ENCODE measurements around the gene TMPRSS11F.
"Not testable (repeated sequence)": the region's sequence is repeated elsewhere in the genome, so short reads cannot be mapped to it uniquely, and the experiment has no call there.

TMPRSS11F gene

GRCh38 chr4:68129793-68130192 is at the start of gene TMPRSS11F:
Gene TMPRSS11F (minus strand): TSS chr4:68129869. CDS start chr4:68129820, 49 bp downstream.
- no peak for DNase-seq

GRCh38 chr4:68176904-68177303 is 47.2 kb upstream of the TMPRSS11F start:
- DNase-seq, result no peak

GRCh38 chr4:68176500-68176899 is 46.8 kb upstream of the TMPRSS11F start:
- no peak for DNase-seq

- peak; percentile 6 for DNase-seq
Measured at GRCh38 chr4:68175562-68176155, 46.0 kb upstream of the TMPRSS11F start.

- DNase-seq, result not testable (repeated sequence)
Measured at GRCh38 chr4:68174389-68174788, 44.7 kb upstream of the TMPRSS11F start.

- not testable (repeated sequence) for DNase-seq
Measured at GRCh38 chr4:68172147-68172546, 42.5 kb upstream of the TMPRSS11F start.

GRCh38 chr4:68167706-68168105 is 38.0 kb upstream of the TMPRSS11F start:
- no peak for DNase-seq

- no peak for DNase-seq
Measured at GRCh38 chr4:68167166-68167565, 37.5 kb upstream of the TMPRSS11F start.

GRCh38 chr4:68163754-68164153 is 34.1 kb upstream of the TMPRSS11F start:
- DNase-seq, result no peak

GRCh38 chr4:68162196-68162595 is 32.5 kb upstream of the TMPRSS11F start:
- DNase-seq, result no peak

- no peak for DNase-seq
Measured at GRCh38 chr4:68152411-68152810, 22.7 kb upstream of the TMPRSS11F start.

GRCh38 chr4:68148800-68149685 is 19.4 kb upstream of the TMPRSS11F start:
- no peak for DNase-seq

- no peak for DNase-seq
Measured at GRCh38 chr4:68147079-68147478, 17.4 kb upstream of the TMPRSS11F start.

- DNase-seq, result no peak
Measured at GRCh38 chr4:68145261-68145660, 15.6 kb upstream of the TMPRSS11F start.

GRCh38 chr4:68141852-68142251 is 12.2 kb upstream of the TMPRSS11F start:
- no peak for DNase-seq

GRCh38 chr4:68132342-68132741 is 2.7 kb upstream of the TMPRSS11F start:
- DNase-seq, result no peak

- no peak for DNase-seq
Measured at GRCh38 chr4:68124262-68124661, 5.4 kb downstream of the TMPRSS11F start.

GRCh38 chr4:68123525-68123924 is 6.1 kb downstream of the TMPRSS11F start:
- DNase-seq, result no peak

GRCh38 chr4:68119921-68120320 is 9.7 kb downstream of the TMPRSS11F start:
- DNase-seq, result no peak

GRCh38 chr4:68110441-68110840 is 19.2 kb downstream of the TMPRSS11F start:
- DNase-seq, result no peak

- DNase-seq, result no peak
Measured at GRCh38 chr4:68109868-68110267, 19.8 kb downstream of the TMPRSS11F start.

- no peak for DNase-seq
Measured at GRCh38 chr4:68082758-68083157, 46.9 kb downstream of the TMPRSS11F start.

GRCh38 chr4:68079928-68080327 is 49.7 kb downstream of the TMPRSS11F start:
- no peak for DNase-seq

- DNase-seq, result no peak
Measured at GRCh38 chr4:68077737-68078136, 51.9 kb downstream of the TMPRSS11F start.
